H1 (cell line): ENCODE measurements around the gene ERH. TPM values are rescaled to one million over a fixed set of nuclear protein-coding genes. Genes with fewer than 3 reads are reported as not detected.

Experiments
- CTCF ChIA-PET: fragments of 300-600 bp; sonication (Branson Sonifier 250); formaldehyde crosslinking; loops from one replicate; lab custom pipeline; 2021; ENCODE audit not compliant: partially characterized antibody; lab: Charles Lee
- POLR2A ChIA-PET: fragments of 300-600 bp; sonication (Branson Sonifier 250); formaldehyde crosslinking; loops from one replicate; lab custom pipeline; 2021; ENCODE audit warnings: inconsistent platforms; ENCODE audit not compliant: partially characterized antibody; lab: Charles Lee
- DNase-seq, 2 experiments: peaks; one replicate each; pipeline versions ENCODE4 v3.0.0 to v3.0.0-alpha.2; 2010 to 2022; ENCODE audit warnings: low spot score in 2 of 2, low read depth in 1 of 2, mixed read lengths in 1 of 2
- FAIRE-seq: peaks from 2 replicates; lab custom pipeline; 2011; peaks lifted over from hg19 to GRCh38; lab: Jason Lieb, UNC
- H2AFZ ChIP-seq: 2 replicates; pipeline ENCODE4 v1.8.1; 2012; ENCODE audit warnings: low read length, inconsistent platforms
- H2AK5ac ChIP-seq: 2 replicates; pipeline ENCODE4 v1.6.1; 2013; ENCODE audit warnings: low read depth, low read length
- H2BK120ac ChIP-seq: replicated peaks from 2 replicates; pipeline ENCODE3; 2013; ENCODE audit warnings: low read depth, low read length, inconsistent platforms
- H2BK12ac ChIP-seq: 2 replicates; pipeline ENCODE4 v1.6.1; 2013; ENCODE audit warnings: low read depth, low read length
- H2BK15ac ChIP-seq: 2 replicates; pipeline ENCODE4 v1.6.1; 2013; ENCODE audit warnings: low read length
- H2BK20ac ChIP-seq: 2 replicates; pipeline ENCODE4 v1.6.1; 2013; ENCODE audit warnings: low read length
- H2BK5ac ChIP-seq: 2 replicates; pipeline ENCODE4 v1.6.1; 2013; ENCODE audit warnings: low read depth, low read length
- H3K14ac ChIP-seq: 2 replicates; pipeline ENCODE4 v1.6.1; 2013; ENCODE audit warnings: inconsistent platforms; ENCODE audit not compliant: insufficient read length
- H3K18ac ChIP-seq: 2 replicates; pipeline ENCODE4 v1.6.1; 2013; ENCODE audit warnings: low read length; ENCODE audit errors: extremely low read depth
- H3K23ac ChIP-seq: 2 replicates; pipeline ENCODE4 v1.6.1; 2013; ENCODE audit warnings: inconsistent platforms; ENCODE audit not compliant: insufficient read length
- H3K23me2 ChIP-seq: 2 replicates; pipeline ENCODE4 v1.6.1; 2013; ENCODE audit warnings: low read depth, low read length
- H3K27ac ChIP-seq: 2 replicates; pipeline ENCODE4 v1.6.1; 2011; ENCODE audit warnings: low read depth, low read length, inconsistent platforms
- H3K27me3 ChIP-seq, 4 experiments: replicated peaks in 1 of 4; 1 replicate in 1 of 4; 2 replicates in 3 of 4; pipeline versions ENCODE4 v1.6.1 to v1.8.1; 2011 to 2013; ENCODE audit warnings: low read length in 3 of 4, mild to moderate bottlenecking in 3 of 4, inconsistent platforms in 2 of 4, mixed read lengths in 2 of 4, moderate library complexity in 1 of 4; ENCODE audit not compliant: control insufficient read depth in 3 of 4, insufficient read depth in 3 of 4; ENCODE audit errors: extremely low read depth in 1 of 4
- H3K36me3 ChIP-seq, 4 experiments: 2 replicates each; pipeline versions ENCODE4 v1.6.1 to v1.8.1; 2011 to 2013; ENCODE audit warnings: mild to moderate bottlenecking in 4 of 4, low read length in 3 of 4, moderate library complexity in 2 of 4, control low read depth in 1 of 4, inconsistent platforms in 1 of 4; ENCODE audit not compliant: insufficient read depth in 4 of 4, control insufficient read depth in 2 of 4
- H3K4ac ChIP-seq: replicated peaks from 2 replicates; pipeline ENCODE3; 2013; ENCODE audit warnings: low read length, low read depth, mixed read lengths, inconsistent platforms; ENCODE audit not compliant: insufficient read length
- H3K4me1 ChIP-seq, 4 experiments: replicated peaks in 1 of 4; 1 replicate in 1 of 4; 2 replicates in 3 of 4; pipeline versions ENCODE4 v1.6.1 to v1.8.1; 2011 to 2013; ENCODE audit warnings: low read length in 3 of 4, inconsistent platforms in 2 of 4, mixed read lengths in 1 of 4; ENCODE audit not compliant: insufficient read depth in 4 of 4, control insufficient read depth in 3 of 4
- H3K4me2 ChIP-seq, 2 experiments: 2 replicates each; pipeline versions ENCODE4 v1.6.1 to v1.8.1; 2011 to 2013; ENCODE audit warnings: low read depth in 2 of 2, low read length in 2 of 2, control low read depth in 1 of 2, inconsistent platforms in 1 of 2, mild to moderate bottlenecking in 1 of 2; ENCODE audit not compliant: insufficient read depth in 1 of 2
- H3K4me3 ChIP-seq, 4 experiments: fragments of 200-600, 300-600 bp in 1 of 4; sonication (generic), shearing (Covaris generic), sonication (Bioruptor Twin) in 1 of 4; 2 replicates each; pipeline versions ENCODE4 v1.5.1 to v1.8.1; 2011 to 2016; ENCODE audit warnings: low read length in 4 of 4, low read depth in 3 of 4, control low read depth in 2 of 4, inconsistent platforms in 2 of 4, mild to moderate bottlenecking in 2 of 4, mixed read lengths in 1 of 4, moderate library complexity in 1 of 4; ENCODE audit not compliant: insufficient read depth in 2 of 4; ENCODE audit errors: extremely low read depth in 1 of 4
- H3K56ac ChIP-seq: replicated peaks from 2 replicates; pipeline ENCODE3; 2013; ENCODE audit warnings: low read depth, mild to moderate bottlenecking, mixed read lengths, low read length, inconsistent platforms; ENCODE audit not compliant: insufficient read length
- H3K79me1 ChIP-seq: 2 replicates; pipeline ENCODE4 v1.6.1; 2013; ENCODE audit warnings: low read depth, low read length, control low read depth
- H3K79me2 ChIP-seq, 2 experiments: 2 replicates each; pipeline versions ENCODE4 v1.6.1 to v1.8.1; 2012 to 2013; ENCODE audit warnings: low read length in 2 of 2, mild to moderate bottlenecking in 2 of 2, inconsistent platforms in 1 of 2; ENCODE audit not compliant: insufficient read depth in 2 of 2, control insufficient read depth in 1 of 2
- H3K9ac ChIP-seq, 4 experiments: replicated peaks in 1 of 4; 1 replicate in 1 of 4; 2 replicates in 3 of 4; pipeline versions ENCODE4 v1.6.1 to v1.8.1; 2011 to 2013; ENCODE audit warnings: low read depth in 3 of 4, low read length in 3 of 4, control low read depth in 2 of 4, mild to moderate bottlenecking in 2 of 4, moderate library complexity in 2 of 4, inconsistent platforms in 1 of 4; ENCODE audit errors: extremely low read depth in 1 of 4
- H3K9me3 ChIP-seq, 2 experiments: 2 replicates each; pipeline versions ENCODE4 v1.6.1 to v1.8.1; 2012 to 2013; ENCODE audit warnings: mild to moderate bottlenecking in 2 of 2, moderate library complexity in 2 of 2, control low read depth in 1 of 2, inconsistent platforms in 1 of 2, low read depth in 1 of 2, low read length in 1 of 2, mixed read lengths in 1 of 2; ENCODE audit not compliant: insufficient read depth in 2 of 2
- H4K20me1 ChIP-seq, 2 experiments: replicated peaks in 1 of 2; 2 replicates each; pipeline versions ENCODE3 to v1.8.1; 2011 to 2013; ENCODE audit warnings: inconsistent platforms in 2 of 2, low read length in 2 of 2, mild to moderate bottlenecking in 1 of 2; ENCODE audit not compliant: insufficient read depth in 2 of 2, control insufficient read depth in 1 of 2
- H4K5ac ChIP-seq: 2 replicates; pipeline ENCODE4 v1.6.1; 2013; ENCODE audit warnings: low read length, low read depth, mixed read lengths, inconsistent platforms; ENCODE audit not compliant: insufficient read length
- H4K8ac ChIP-seq: 2 replicates; pipeline ENCODE4 v1.8.0; 2013; ENCODE audit warnings: mild to moderate bottlenecking, moderate library complexity, low read length, inconsistent platforms; ENCODE audit not compliant: insufficient read depth; ENCODE audit errors: extremely low read depth
- H4K91ac ChIP-seq: replicated peaks from 2 replicates; pipeline ENCODE3; 2013; ENCODE audit warnings: low read length, mixed read lengths, inconsistent platforms; ENCODE audit not compliant: insufficient read length
- ASH2L ChIP-seq: fragments of 200-600, 300-600 bp; sonication (generic); IDR thresholded peaks from one replicate; pipeline ENCODE4 v1.7.1; 2017; ENCODE audit warnings: low read length
- E2F6 ChIP-seq: IDR thresholded peaks from 2 replicates; pipeline ENCODE4 v1.6.1; 2012; ENCODE audit warnings: inconsistent platforms
- FOSL1 ChIP-seq: IDR thresholded peaks from 2 replicates; pipeline ENCODE4 v1.6.1; 2011; ENCODE audit warnings: mild to moderate bottlenecking, low read depth, low read length, moderate library complexity; ENCODE audit not compliant: insufficient read depth
- POLR2A ChIP-seq, 2 experiments: IDR thresholded peaks; 1 replicate in 1 of 2; 2 replicates in 1 of 2; pipeline ENCODE4 v1.6.1; 2011; ENCODE audit warnings: low read depth in 2 of 2, low read length in 2 of 2, mild to moderate bottlenecking in 2 of 2; ENCODE audit errors: control extremely low read depth in 1 of 2
- WGBS, 2 experiments: shearing (Covaris generic) in 1 of 2; methylation state at CpG; one replicate each; pipeline versions ENCODE4 v1.1.6 to v1.1.7; 2013 to 2015; ENCODE audit warnings: low lambda C conversion rate in 2 of 2, mixed read lengths in 2 of 2, inconsistent platforms in 1 of 2, low coverage in 1 of 2, missing lambda C conversion rate in 1 of 2; ENCODE audit not compliant: insufficient replicate concordance in 2 of 2, insufficient coverage in 1 of 2, insufficient read length in 1 of 2; ENCODE audit errors: extremely low coverage in 1 of 2, missing lambda C conversion rate in 1 of 2; 5-methylcytosine and 5-hydroxymethylcytosine counted together
- polyA plus RNA-seq, 7 experiments: library from polyadenylated mRNA; depleted of rRNA in 3 of 7; stranded (reverse) in 5 of 7; unstranded in 2 of 7; fragments of >200 nt in 5 of 7; fragments of 200-250 nt in 2 of 7; gene quantifications; 1 replicate in 5 of 7; 2 replicates in 1 of 7; 4 replicates in 1 of 7; pipeline versions ENCODE4 v1.2.1 to v1.2.3, GENCODE V29; 2011 to 2013; ENCODE audit warnings: missing spikeins in 2 of 7, mixed read lengths in 2 of 7
- total RNA-seq: library from RNA; stranded (reverse); fragmentation: NEBNext Ultra II Directional; extraction: Animal tissue kit (Norgen Biotek cat#: 25700); gene quantifications from 2 replicates; pipeline ENCODE4 v1.2.1, GENCODE V29; 2021

The ERH gene
- total and polyA plus RNA-seq, 2 of the 8 experiments (the other 6 are each of a cell fraction or from before 2014, with no cell fraction given), result 329 to 454 TPM

- Histone ChIP-seq H3K18ac (no peak overlapping the region), H3K4ac (no peak overlapping the region), H3K56ac (no peak overlapping the region), H3K27me3 (no peaks in the 10 kb centered on the region), H3K79me1 (no peaks in the 10 kb centered on the region), H3K27ac (no peak overlapping the region), H2BK5ac (no peak overlapping the region), H4K91ac (no peak overlapping the region), H2AK5ac (no peak overlapping the region), H3K4me1 (peaks cover 0 to 2% (median 0%) of the 10 kb centered on the region in 4 experiments; a peak in 1 of 7 replicates), H4K20me1 (peaks cover 0 to 2% of the 10 kb centered on the region in 2 experiments), H2BK120ac (no peak overlapping the region), H3K9me3 (no peaks in the 10 kb centered on the region), H4K8ac (no peak overlapping the region), H3K9ac (no peak overlapping the region), H3K14ac (no peak overlapping the region), H2AFZ (no peak overlapping the region), H3K4me2 (no peak overlapping the region), H4K5ac (no peak overlapping the region), H3K36me3 (no peaks in the 10 kb centered on the region), H2BK15ac (no peak overlapping the region), H2BK20ac (no peak overlapping the region), H3K23me2 (no peaks in the 10 kb centered on the region), H3K23ac (no peak overlapping the region), H3K4me3 (no peak overlapping the region), H3K79me2 (no peaks in the 10 kb centered on the region), H2BK12ac (no peak overlapping the region)
- no peak for FAIRE-seq
- TF ChIP-seq FOSL1, result no peak
- no peak for TF ChIP-seq ASH2L
- TF ChIP-seq E2F6, result no peak
- TF ChIP-seq POLR2A (IDR thresholded peaks at IDR 0.05; ENCODE audit: control extremely low read depth in 1 of 2, low read depth in 2 of 2, low read length in 2 of 2), result no peak
- POLR2A ChIA-PET, result no interaction called here
- CTCF ChIA-PET, result interaction anchor here (1.4 to 12.0 kb wide), 4 partner anchors 5 to 83 kb away, joined by 3 to 140 read pairs (median 72); no protein-coding TSS in a partner anchor
- 86% methylated on average over 13 of the region's 13 CpGs; no CpG with 5 or more reads in 1 of the 2 experiments for WGBS, 2 experiments
- no peak for DNase-seq
Measured at GRCh38 chr14:69339426-69339825, 58.7 kb downstream of the ERH start.
